GM19025 (cell line): Measurements from ENCODE around the gene SLC4A9.
A peak's percentile ranks its signal among the peaks of the same experiment; 100 is the strongest.

Source experiments
- ATAC-seq: cut with Tn5 transposase; IDR thresholded peaks from one replicate; pipeline ENCODE4 v1.9.1; 2021; ENCODE audit warnings: mild to moderate bottlenecking, low read depth, moderate library complexity; ENCODE audit not compliant: unreplicated experiment

Gene SLC4A9

DNA sequence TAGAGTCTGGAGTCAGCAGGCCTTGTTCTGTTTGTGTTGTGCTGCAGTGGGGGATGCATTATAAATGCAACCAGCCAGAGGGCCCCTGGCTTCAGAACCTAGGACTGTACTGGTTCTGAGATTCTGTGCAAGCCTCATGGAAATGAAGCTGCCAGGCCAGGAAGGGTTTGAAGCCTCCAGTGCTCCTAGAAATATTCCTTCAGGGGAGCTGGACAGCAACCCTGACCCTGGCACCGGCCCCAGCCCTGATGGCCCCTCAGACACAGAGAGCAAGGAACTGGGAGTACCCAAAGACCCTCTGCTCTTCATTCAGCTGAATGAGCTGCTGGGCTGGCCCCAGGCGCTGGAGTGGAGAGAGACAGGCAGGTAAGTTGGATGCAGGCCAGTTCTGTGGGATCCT, at the start of gene SLC4A9:
TSS of gene SLC4A9 (plus strand) at position 94 of the 400 bp plus-strand sequence. CDS start at position 137, 43 bp downstream.
- no peak for ATAC-seq

DNA sequence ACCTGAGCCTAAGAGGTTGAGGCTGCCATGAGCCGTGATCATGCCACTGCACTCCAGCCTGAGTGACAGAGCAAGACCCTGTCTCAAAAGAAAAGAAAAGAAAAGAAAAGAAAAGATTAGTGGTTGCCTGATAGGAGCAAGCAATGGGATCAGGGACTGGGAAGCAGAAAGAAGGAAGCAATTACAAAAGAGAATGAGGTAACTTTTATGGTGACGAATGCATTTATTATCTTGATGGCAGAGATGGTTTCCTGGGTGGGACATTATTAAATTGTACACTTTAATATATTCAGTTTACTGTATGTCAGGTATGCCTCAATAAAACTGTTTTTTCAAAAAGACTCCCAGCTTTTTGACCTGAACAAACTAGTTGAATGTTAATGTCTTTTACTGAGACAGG, 49.6 kb upstream of the SLC4A9 start:
- no peak for ATAC-seq

- ATAC-seq: no peak
Observed at GRCh38 chr5:140311011-140311467, 49.0 kb upstream of the SLC4A9 start.

DNA sequence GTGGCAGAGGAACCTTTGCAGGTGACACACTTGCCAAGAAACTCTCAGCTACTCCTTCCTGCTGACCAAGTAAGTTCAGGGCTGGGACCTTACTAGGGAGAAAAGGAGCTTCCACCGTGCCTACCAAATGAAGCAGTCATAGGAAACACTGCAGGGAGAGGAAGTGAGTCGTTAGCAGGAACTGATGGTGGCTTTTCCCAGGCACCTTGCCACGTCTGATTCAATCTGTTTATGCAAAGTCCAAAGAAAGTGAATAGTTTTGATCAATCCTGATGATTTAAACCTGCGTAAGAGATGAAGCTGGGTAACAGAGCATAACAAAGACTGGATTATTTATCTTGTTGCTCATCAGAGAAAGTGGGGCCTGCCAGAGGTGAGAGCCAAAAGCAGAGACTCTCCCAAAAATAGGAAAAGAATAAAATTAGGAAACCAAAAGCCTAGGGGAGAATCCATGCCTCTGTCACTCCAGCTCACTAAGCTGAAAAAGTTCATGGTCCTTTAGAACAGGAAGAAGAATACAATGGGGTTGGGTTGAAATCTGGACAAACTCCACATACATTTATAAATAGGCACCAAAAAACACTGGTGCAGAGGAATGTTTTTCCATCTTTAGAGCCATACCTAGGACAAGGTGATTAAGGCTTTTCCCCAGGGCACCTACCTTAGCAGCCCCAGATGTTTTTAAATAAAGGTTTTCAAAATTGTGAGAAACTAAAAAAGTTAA, 47.8 kb upstream of the SLC4A9 start:
- no peak for ATAC-seq

DNA sequence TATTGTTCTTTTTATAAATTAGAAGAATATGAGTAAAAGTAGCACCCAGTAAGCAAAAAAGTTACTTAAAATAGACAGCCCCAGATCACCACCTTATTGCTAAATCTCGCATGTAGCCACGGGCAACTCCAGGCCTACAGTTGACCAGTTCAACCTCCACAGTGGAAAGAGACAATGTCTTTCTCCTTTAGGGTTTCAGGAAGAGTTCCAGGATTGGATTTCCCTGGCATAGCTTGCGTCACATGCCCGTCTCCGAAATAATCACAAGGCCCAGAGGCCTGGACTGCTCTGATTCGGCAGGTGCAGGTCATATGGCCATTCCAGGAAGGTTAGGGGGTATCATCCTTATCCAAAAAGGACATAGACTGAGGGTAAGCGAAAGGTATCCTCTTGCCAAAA, 47.2 kb upstream of the SLC4A9 start:
- no peak for ATAC-seq

DNA sequence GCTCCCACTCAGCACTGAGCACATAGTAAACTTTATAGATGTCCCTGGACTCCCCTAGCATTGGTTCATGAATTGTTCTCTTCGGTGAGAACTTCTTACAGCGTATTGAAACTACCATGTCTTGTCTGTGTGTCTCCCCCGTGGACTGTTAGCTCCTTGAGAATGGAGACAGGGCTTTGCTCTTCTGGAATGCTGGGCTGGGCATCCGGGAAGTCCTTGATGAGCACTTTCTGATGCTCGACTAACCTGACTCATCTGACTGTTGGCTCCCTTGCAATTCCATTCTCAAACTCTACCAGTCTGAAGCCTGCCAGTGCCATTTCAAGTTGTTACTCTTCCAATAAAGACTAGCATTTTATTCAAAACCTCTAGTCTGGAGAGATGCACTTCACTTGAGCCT, 42.1 kb upstream of the SLC4A9 start:
- no peak for ATAC-seq

- no peak for ATAC-seq
Observed at GRCh38 chr5:140318792-140319191, 41.2 kb upstream of the SLC4A9 start.

DNA sequence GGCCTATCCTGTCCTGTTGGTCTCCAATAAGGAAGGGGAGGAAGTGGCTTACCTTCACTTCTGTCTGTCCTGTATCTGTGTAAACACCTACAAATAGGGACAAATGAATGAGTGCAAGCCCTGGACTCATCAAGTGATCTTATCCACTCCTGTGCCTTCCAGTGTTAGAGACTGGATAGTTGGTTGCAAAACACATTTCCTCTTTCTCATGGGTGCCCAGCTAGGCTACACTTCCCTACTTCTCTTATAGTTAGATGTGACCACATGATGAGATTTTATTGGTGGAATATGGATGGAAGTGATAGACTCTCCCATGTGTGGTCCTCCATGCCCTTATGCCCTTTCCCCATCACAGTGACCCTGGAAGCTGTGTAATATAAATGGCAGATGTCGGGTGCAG, 40.2 kb upstream of the SLC4A9 start:
- no peak for ATAC-seq

DNA sequence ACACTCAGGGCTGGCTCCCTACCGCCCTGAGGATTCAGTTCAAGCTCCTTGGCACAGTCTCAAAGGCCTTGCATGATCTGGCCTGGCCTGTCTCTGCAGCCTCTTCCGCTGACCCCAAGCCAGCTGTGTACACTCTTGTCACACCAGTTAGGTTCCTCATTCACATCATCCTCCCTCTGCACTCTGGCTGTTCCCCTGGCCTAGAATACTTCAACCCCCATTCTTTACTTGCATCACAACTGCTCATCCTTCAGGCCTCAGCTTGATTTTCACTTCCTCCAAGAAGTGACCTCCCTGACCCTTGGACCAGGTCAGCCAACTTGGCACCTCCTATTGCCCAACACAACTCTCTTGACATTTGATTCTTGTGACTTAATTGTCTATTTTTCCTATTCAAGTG, 38.2 kb upstream of the SLC4A9 start:
- ATAC-seq: peak; percentile 71

DNA sequence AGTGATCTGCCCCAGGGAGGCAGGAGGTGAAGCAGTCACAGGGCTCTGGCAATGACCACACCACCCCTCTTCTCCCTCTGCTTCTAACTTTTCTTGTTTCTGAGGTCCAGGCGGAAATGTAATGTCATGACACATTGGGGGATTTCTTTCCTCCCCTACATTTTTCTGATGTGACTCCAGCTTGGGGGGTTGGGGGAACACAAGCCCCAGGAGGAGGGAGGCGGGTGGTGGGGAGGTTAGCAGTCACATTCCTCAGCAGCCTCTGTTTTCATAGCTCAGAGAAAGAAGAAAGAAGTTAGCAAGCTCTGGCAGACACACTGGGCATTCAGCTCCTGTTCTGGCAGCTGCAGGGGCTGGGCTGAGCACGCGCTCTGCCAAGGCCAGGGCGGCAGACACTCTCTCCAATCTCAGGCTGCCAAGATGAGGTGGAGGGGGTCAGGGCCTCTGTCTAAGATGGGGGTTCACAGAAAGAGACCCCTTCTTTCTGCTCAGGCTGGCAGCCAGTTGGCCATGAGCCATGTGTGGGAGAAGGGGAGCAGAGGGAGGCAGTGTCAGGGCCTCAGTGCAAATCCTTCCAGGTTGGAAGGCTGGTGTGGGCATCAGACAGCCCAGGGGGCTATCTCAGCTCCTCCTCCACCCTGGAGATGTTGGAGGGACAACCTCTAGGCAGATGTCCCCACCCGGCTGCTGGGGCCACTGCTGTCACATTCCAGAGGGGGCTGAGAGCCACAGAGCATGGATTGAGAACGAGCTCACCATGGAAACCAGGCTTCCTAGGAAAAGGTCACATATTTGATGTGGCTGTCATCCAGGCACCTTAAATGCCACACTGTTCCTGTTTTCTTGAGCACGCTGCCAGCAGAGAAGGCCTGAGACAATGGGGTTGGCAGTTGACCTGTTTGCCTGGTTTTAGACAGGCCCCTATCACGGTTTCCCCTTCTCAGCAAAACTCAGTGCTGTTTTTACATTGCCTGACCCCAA, 37.0 kb upstream of the SLC4A9 start:
- ATAC-seq: no peak

DNA sequence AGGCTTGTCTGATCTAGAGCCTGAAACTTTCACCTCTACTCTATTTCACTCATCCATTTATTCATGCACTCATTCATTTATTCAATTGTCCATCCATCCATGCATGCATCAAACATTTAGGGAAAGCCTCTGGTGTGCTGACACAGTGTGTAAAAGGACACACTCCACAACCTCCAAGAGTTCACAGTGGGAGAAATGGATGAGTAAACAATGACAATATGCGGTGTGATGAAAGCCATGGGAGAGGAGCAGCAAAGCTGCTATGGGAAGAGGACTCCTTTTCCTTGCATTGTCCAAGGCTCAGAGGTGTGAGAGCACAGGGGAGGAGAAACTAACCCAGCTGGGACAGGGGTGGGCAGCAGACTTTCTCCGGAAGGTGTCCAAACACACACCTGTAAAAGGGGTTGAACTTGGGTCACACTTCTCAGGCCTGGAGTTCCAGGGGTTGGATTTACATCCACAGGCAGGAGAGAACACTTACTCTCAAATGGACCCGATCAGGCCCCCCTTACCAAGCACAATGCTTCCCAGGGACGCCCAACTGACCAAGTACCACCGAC, 35.9 kb upstream of the SLC4A9 start:
- no peak for ATAC-seq

DNA sequence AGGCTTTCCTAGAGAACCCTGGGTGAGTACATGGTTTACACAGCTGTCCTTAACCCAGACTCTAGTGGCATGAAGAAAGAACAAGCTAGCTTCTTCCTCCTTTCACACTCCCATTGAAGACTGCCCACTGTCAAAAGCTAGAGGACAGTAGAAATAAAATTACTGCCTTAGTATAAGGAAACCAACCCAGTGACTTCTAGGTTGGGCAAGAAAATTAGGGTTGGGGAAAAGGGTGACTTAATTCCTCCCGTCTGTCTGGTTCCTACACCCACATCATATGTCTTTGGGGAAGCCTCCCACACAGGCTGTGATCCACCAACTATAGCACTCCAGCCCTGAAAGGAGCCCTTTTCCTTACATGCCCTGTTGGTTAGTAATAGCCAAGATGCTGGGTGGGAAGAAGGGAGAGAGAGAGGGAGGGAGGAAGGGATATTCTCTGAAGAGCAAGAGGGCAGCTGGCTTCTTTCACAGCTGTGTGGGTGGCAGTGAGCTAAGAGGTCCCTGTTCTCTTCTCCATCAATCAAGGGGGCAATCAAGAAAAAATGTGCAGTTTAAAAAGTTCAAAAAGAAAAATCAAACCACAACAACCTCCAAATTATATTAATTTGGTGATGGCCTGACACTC, 35.3 kb upstream of the SLC4A9 start:
- ATAC-seq: no peak

GRCh38 chr5:140325486-140325885, 34.5 kb upstream of the SLC4A9 start:
- no peak for ATAC-seq

DNA sequence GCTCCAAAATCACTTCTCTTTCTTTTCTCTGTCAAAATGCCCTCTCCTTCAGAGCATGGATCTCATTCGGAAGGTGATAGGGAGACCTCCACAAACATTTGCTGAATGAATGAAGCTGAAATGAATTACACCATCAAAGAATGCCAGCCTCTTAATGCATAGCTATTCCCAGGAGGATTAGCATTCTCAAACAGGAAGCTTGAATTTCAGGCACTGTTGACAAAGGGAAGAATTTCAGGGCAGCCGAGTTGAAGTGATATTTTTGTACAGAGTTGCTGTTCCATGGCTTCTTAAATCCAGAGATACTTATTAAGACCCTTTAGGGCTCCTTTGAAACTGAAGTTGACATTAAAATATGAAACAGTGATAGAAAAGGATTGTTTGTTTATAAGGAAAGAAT, 32.4 kb upstream of the SLC4A9 start:
- ATAC-seq: no peak

DNA sequence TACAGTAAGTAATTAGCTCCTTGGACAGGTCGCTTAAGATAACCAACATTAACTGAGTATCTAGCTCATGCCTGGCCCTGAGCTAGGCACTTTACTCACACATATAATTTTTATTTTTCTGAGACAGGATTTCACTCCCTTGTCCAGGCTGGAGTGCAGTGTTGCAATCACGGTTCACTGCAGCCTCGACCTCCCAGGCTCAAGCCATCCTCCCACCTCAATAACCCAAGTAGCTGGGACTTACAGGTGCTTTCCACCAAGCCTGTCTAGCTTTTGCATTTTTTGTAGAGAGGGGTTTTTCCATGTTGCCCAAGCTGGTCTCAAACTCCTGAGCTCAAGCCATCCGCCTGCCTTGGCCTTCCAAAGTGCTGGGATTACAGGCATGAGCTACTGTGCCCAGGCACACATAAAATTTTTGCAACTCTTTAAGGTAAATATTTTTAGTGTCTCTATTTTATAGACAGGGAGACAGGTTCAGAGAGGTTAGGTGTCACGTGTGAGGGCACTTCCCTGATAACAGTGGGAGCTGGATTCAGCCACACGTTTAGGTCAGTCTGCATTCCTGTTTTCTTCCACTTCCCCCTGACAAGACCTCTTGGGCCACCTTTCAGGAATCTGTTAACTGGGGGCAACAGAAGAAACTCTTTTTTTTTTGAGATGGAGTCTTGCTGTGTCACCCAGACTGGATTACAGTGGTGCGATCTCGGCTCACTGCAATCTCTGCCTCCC, 31.8 kb upstream of the SLC4A9 start:
- ATAC-seq: peak; percentile 59

DNA sequence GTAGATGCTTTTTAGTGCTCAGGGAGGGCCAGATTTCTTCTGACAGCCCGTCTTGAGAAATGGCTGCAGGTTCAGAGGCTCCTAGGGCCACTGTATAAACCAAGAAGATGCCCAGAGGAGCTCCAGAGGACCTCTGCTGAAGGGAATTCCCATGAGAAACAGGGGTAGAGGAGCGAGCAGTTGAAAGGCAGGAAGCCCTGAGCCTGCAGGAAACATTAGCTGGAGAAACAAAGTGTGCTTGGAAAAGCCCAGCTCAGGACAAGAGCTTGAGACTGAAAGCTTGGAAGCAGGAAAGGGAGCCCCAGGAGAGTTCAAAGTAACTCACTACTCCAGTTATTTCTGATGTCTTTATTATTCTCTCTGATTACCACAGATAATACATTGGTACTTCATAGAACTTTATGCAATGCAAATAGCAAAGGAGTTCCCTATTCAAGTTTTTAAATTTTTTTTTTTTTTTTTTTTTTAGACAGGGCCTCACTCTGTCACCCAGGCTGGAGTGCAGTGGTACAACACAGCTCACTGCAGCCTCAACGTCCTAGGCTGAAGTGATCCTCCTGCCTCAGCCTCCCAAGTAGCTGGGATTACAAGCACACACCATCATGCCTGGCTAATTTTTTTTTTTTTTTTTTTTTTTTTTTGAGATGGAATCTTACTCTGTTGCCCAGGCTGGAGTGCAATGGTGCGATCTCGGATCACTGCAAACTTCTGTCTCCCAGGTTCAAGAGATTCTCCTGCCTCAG, 30.1 kb upstream of the SLC4A9 start:
- ATAC-seq: no peak

DNA sequence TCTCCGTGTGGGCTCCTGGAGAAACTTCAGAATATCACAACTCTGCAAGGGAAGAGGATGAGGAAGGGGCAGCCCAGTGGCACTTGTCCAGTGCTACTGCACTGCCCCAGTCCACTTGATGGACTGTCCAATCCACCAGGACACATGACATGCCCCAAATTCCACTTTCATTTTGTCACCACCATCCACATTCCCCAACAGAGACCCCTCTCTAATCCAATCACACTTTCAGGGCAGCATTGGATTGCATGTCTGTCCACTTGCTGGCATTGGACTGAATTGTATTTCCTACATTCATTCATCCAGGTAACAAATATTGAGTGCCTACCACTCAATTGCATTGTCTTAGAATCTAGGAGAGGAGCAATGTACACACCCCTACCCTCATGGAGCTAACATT, 28.4 kb upstream of the SLC4A9 start:
- no peak for ATAC-seq

- ATAC-seq: no peak
Observed at GRCh38 chr5:140336388-140336787, 23.6 kb upstream of the SLC4A9 start.

- ATAC-seq: no peak
Observed at GRCh38 chr5:140337880-140338279, 22.1 kb upstream of the SLC4A9 start.
